Stimulated activated naive CD8-positive, alpha-beta T cell treated with anti-CD3 and anti-CD28 coated beads, Interleukin-15, Interleukin-2, amounts not matched to agents 100 ng/mL and 50 ng/mL, for 24 hours (primary cell): ENCODE measurements around the gene FXR2.
"Not testable (repeated sequence)": the region's sequence is repeated elsewhere in the genome, so short reads cannot be mapped to it uniquely, and the experiment has no call there.

Source experiments
- H3K27ac Mint-ChIP-seq: one replicate; pipeline ENCODE4 v1.8.0; 2021; ENCODE audit warnings: mild to moderate bottlenecking, mixed read lengths
- H3K27me3 Mint-ChIP-seq: one replicate; pipeline ENCODE4 v1.8.0; 2021; ENCODE audit warnings: mixed read lengths
- H3K36me3 Mint-ChIP-seq: one replicate; pipeline ENCODE4 v1.8.0; 2021; ENCODE audit warnings: low read depth, mixed read lengths
- H3K4me1 Mint-ChIP-seq: one replicate; pipeline ENCODE4 v1.8.0; 2021; ENCODE audit warnings: low read depth, mixed read lengths
- H3K4me3 Mint-ChIP-seq: one replicate; pipeline ENCODE4 v1.8.0; 2021; ENCODE audit warnings: mild to moderate bottlenecking, mixed read lengths
- H3K9me3 Mint-ChIP-seq: one replicate; pipeline ENCODE4 v1.8.0; 2021; ENCODE audit warnings: mixed read lengths

Gene FXR2

GRCh38 chr17:7614425-7615264 lies at the start of gene FXR2:
Gene FXR2 (minus strand): TSS chr17:7614897. CDS start chr17:7614532, 365 bp downstream.
- no peaks in the 10 kb centered on the region for H3K27me3 Mint-ChIP-seq

DNA sequence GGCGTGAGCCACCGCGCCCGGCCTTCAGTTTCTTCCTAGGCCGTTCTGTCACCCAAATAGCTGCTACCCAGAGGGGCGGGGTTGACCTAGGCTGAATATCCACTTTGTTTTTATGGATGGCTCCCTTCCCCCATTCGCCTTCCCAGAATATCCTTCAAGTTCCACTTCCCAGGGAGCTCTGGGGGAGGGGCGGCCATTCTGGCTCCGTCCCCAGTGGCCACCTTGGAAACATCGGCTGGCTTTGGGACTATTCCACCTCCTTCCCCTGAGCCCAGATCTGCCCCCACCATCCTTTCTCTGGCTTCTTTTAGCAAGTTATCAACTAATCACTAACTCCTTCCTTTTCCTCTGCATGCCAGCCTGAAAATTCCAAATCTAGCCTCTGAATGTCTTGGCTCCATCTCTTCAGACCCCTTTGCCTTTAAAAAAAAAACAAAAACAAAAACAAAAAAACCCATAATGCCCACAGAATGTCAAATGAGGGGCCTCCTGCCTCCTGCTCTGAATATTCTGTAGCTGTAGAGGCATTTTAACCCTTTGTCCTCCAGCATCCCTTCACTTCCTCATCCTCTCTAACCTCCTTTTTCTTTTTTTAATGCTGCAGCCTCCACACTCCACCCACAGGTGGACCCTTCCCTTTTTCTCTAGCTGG lies 42.4 kb upstream of the FXR2 start:
- Mint-ChIP-seq H3K36me3 (no peaks in the 10 kb centered on the region), H3K4me3 (no peak overlapping the region), H3K27ac (no peak overlapping the region), H3K27me3 (peaks cover 15% of the 10 kb centered on the region), H3K4me1 (no peaks in the 10 kb centered on the region), H3K9me3 (no peaks in the 10 kb centered on the region)

More at GRCh38 chr17:7614425-7615264, at the start of gene FXR2:
- Mint-ChIP-seq H3K4me1 (peaks cover 43% of the 10 kb centered on the region), H3K4me3 (peak within 1 kb of the TSS; percentile 91), H3K9me3 (no peaks in the 10 kb centered on the region), H3K27ac (peak within 1 kb of the TSS; percentile 86), H3K36me3 (peaks cover 18% of the 10 kb centered on the region)

DNA sequence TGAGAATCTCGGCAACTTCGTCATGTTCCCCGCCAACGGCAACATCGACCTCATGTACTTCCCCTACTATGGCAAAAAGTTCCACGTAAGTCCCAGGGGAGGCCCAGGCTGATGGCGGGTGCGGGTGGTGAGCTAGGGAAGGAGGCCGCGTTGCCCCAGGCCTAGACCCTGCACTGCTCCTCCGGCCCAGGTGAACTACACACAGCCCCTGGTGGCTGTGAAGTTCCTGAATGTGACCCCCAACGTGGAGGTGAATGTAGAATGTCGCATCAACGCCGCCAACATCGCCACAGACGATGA lies 40.8 kb upstream of the FXR2 start:
- no peaks in the 10 kb centered on the region for H3K9me3 Mint-ChIP-seq
- H3K4me3 Mint-ChIP-seq: no peak overlapping the region
- peaks cover 26% of the 10 kb centered on the region for H3K27me3 Mint-ChIP-seq
- no peaks in the 10 kb centered on the region for H3K36me3 Mint-ChIP-seq
- peaks cover 6% of the 10 kb centered on the region for H3K4me1 Mint-ChIP-seq
- H3K27ac Mint-ChIP-seq: no peak overlapping the region

DNA sequence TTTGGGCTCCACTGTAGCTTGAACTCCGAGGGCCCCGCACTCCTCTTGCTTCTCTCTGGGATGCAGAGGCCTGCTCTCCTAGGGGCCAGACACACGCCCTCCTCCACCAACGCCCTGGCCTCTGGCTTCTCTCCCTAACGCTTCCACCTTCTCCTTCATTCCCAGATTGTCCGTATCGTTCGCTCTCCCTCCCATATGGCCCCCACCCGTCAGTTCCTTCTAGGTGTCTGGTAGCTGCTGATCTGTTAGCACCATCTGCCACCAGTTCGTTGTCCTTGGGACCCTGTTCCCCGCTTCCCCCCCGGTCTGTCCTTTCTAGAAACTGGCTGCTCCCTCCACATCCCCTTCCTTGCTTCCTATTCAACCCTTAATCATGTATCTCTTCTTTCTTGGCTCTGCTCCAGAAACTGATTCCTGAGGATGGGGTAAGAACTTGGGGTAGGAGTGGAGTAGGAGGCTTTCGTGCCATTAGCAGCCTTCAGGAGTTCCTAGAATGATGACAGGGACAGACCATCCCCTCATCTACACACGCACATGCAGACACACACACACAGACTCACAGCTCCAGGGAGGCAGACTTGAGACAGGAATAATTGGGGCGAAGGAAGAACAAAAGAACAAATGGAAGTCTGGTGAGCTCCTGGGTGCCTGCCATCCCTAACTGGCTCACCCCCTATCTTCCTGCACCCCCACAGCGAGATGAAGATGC lies 40.3 kb upstream of the FXR2 start:
- H3K9me3 Mint-ChIP-seq: no peaks in the 10 kb centered on the region
- H3K27me3 Mint-ChIP-seq: peaks cover 31% of the 10 kb centered on the region
- no peak overlapping the region for H3K27ac Mint-ChIP-seq
- no peak overlapping the region for H3K4me3 Mint-ChIP-seq
- H3K4me1 Mint-ChIP-seq: peaks cover 11% of the 10 kb centered on the region
- no peaks in the 10 kb centered on the region for H3K36me3 Mint-ChIP-seq

DNA sequence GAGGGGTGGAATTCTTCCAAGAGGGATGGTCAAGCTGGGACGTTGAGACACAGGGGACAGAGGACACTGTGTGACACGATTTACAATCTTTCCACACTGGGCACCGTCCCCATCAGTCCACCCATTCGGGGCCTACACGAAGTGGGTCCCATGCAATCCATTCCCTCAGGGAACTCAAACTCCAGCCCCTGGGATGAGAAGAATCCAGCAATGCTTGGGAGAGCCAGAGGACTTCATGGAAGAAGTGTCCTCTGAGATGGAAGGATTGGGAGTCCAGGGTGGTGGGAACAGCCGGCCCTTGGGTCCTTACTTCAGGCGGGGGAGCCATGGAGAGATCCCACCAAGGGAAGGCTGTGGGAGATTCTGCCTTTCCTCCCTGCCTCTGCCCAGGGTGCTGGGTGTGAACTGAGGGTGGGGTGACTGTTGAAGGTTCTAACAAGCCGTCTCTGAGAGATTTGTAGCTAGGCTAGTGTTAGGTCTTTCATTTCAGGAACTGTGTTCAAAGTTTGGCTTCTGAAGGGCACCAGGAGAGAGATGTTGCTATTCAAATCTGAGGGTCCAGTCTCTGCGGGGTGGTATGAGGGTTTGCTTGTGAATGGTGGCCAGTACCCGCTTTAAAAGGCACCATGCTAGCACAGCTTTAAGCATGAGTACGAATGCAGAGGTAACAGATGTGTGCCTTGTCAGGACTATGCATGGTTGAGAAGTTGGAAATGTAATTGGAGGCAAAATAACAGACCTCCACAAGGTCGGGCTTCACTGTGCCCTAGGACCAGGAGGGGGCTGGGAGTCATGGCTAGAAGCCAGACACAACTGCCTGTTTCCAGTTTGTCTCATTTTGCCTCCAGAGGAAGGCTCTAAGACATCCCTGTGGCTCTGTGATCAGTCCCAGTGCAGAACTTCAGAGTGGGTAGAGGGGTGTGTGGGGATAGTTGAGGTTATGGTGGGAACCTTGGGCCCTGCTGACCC lies 38.0 kb upstream of the FXR2 start:
- Mint-ChIP-seq H3K27me3 (peaks cover 39% of the 10 kb centered on the region), H3K9me3 (no peaks in the 10 kb centered on the region), H3K4me1 (peaks cover 14% of the 10 kb centered on the region), H3K27ac (no peak overlapping the region), H3K36me3 (no peaks in the 10 kb centered on the region), H3K4me3 (no peak overlapping the region)

DNA sequence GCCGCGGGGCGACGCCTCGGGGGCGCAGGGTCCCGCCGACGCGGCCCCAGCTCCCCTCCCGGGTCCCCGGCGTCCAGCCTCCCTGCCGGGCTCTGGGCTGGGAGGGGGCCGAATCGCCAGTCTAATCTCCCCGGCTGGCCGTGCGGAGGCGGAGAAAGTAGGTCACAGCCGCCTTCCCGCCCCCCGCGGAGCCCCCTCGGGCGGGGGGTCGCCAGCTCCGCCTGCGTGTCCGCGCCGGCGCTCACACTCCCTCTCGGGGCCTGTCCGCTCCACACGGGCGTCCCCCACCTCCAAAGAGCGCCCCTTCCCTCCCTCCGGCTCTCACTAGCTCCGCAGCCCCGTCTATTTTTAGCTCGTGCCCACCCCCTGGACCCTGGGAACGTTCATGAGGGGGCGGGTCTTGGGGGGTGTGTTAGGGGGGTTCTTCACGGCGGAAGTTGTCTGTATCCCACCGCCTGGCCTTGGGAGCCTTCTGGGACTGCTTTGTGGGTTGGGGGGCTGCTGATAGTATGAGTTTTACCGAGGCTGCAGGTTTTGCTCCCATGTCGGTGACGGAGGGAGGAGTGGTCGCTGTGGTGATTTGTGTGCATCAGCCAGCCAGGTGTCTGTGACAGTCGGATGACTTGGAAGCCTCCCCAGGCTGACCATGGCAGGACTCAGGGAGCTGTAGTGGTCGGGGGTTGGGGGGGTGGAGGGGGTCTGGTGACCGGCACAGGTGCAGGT lies 37.1 kb upstream of the FXR2 start:
- H3K4me3 Mint-ChIP-seq: no peak overlapping the region
- peaks cover 39% of the 10 kb centered on the region for H3K27me3 Mint-ChIP-seq
- H3K4me1 Mint-ChIP-seq: peaks cover 14% of the 10 kb centered on the region
- H3K27ac Mint-ChIP-seq: no peak overlapping the region
- H3K9me3 Mint-ChIP-seq: no peaks in the 10 kb centered on the region
- no peaks in the 10 kb centered on the region for H3K36me3 Mint-ChIP-seq

- peaks cover 39% of the 10 kb centered on the region for H3K27me3 Mint-ChIP-seq
- peak overlapping the region; percentile 69 for H3K4me3 Mint-ChIP-seq
- H3K4me1 Mint-ChIP-seq: peaks cover 14% of the 10 kb centered on the region
- H3K9me3 Mint-ChIP-seq: no peaks in the 10 kb centered on the region
- no peak overlapping the region for H3K27ac Mint-ChIP-seq
- no peaks in the 10 kb centered on the region for H3K36me3 Mint-ChIP-seq
These were observed 36.5 kb upstream of the FXR2 start for GRCh38 chr17:7651097-7651664.

- H3K27me3 Mint-ChIP-seq: peaks cover 39% of the 10 kb centered on the region
These were observed 35.9 kb upstream of the FXR2 start, which contains the start of gene ATP1B2 for GRCh38 chr17:7650509-7651096. Gene ATP1B2 (plus strand): TSS chr17:7650926. CDS start chr17:7651519, 593 bp downstream.

GRCh38 chr17:7647018-7647417 lies 32.3 kb upstream of the FXR2 start:
- H3K4me3 Mint-ChIP-seq: no peak overlapping the region
- H3K27me3 Mint-ChIP-seq: peaks cover 30% of the 10 kb centered on the region
- H3K4me1 Mint-ChIP-seq: peaks cover 14% of the 10 kb centered on the region
- H3K9me3 Mint-ChIP-seq: no peaks in the 10 kb centered on the region
- no peak overlapping the region for H3K27ac Mint-ChIP-seq
- no peaks in the 10 kb centered on the region for H3K36me3 Mint-ChIP-seq

More at GRCh38 chr17:7650509-7651096, 35.9 kb upstream of the FXR2 start, which contains the start of gene ATP1B2:
- Mint-ChIP-seq H3K4me3 (peak within 1 kb of the TSS; percentile 73), H3K27ac (no peak within 1 kb of the TSS), H3K36me3 (no peaks in the 10 kb centered on the region), H3K4me1 (peaks cover 14% of the 10 kb centered on the region), H3K9me3 (no peaks in the 10 kb centered on the region)

DNA sequence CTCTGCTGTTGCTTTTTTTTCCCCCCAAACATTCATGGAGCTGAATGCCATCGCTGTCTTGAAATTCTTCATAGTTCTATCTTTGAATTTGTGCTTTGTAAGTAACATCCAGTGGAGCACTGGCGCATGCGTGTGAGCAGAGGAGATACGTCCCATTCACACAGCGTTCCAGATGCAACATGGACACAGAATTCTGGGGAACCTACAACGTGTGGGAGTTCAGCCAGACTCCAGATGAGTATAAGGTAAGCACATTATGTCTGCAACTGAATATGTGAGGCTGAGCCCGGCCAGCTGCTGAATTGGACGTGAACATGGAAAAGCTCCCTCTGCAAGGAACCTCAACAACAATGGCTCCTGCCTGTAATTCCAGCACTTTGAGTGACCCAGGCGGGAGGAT lies 31.8 kb upstream of the FXR2 start:
- peaks cover 32% of the 10 kb centered on the region for H3K27me3 Mint-ChIP-seq
- no peak overlapping the region for H3K4me3 Mint-ChIP-seq
- H3K36me3 Mint-ChIP-seq: no peaks in the 10 kb centered on the region
- peaks cover 14% of the 10 kb centered on the region for H3K4me1 Mint-ChIP-seq
- H3K9me3 Mint-ChIP-seq: no peaks in the 10 kb centered on the region
- no peak overlapping the region for H3K27ac Mint-ChIP-seq

GRCh38 chr17:7644775-7645174 lies 30.1 kb upstream of the FXR2 start:
- Mint-ChIP-seq H3K4me1 (peaks cover under 1% of the 10 kb centered on the region), H3K36me3 (no peaks in the 10 kb centered on the region), H3K27me3 (peaks cover 18% of the 10 kb centered on the region), H3K4me3 (no peak overlapping the region), H3K27ac (no peak overlapping the region), H3K9me3 (no peaks in the 10 kb centered on the region)

DNA sequence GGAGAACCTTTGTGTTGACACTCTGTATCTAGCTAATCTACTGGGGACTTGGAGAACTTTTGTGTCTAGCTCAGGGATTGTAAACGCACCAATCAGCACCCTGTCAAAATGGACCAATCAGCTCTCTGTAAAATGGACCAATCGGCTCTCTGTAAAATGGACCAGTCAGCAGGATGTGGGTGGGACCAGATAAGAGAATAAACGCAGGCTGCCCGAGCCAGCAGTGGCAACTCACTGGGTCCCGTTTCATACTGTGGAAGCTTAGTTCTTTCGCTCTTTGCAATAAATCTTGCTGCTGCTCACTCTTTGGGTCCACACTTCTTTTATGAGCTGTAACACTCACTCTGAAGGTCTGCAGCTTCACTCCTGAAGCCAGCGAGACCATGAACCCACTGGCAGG lies 26.9 kb upstream of the FXR2 start:
- H3K27ac Mint-ChIP-seq, H3K4me1 Mint-ChIP-seq, H3K9me3 Mint-ChIP-seq, H3K36me3 Mint-ChIP-seq: not testable (repeated sequence)
- Mint-ChIP-seq H3K27me3 (peaks cover 12% of the 10 kb centered on the region), H3K4me3 (peak overlapping the region; percentile 37)

DNA sequence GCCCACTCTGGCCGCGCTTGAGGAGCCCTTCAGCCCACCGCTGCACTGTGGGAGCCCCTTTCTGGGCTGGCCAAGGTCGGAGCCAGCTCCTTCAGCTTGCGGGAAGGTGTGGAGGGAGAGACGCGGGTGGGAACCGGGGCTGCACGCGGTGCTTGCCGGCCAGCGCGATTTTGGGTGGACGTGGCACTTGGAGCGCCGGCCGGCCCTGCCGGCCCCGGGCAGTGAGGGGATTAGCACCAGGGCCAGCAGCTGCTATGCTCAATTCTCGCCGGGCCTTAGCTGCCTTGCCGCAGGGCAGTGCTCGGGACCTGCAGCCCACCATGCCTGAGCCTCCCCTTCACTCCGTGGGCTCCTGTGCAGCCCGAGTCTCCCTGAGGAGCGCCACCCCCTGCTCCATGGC lies 26.1 kb upstream of the FXR2 start:
- Mint-ChIP-seq H3K27me3 (peaks cover 12% of the 10 kb centered on the region), H3K36me3 (no peaks in the 10 kb centered on the region), H3K27ac (no peak overlapping the region), H3K4me1 (no peaks in the 10 kb centered on the region), H3K9me3 (no peaks in the 10 kb centered on the region), H3K4me3 (no peak overlapping the region)
